HepG2 (cell line): Measurements from ENCODE around the gene RWDD4. TPM values are rescaled to one million over a fixed set of nuclear protein-coding genes. Genes with fewer than 3 reads are reported as not detected.

Source experiments
- ATAC-seq: fragments of 200-7000 bp; cut with Tn5 transposase; 3 replicates; pipeline ENCODE4 v1.9.1; 2020; ENCODE audit warnings: mild to moderate bottlenecking, moderate library complexity
- BruUV-seq: library from RNA; stranded (reverse); fragments of 400-500 nt; replicated peaks from 2 replicates; lab custom pipeline; 2021; lab: Mats Ljungman, UMichigan
- CTCF ChIA-PET: fragments of 300-600 bp; formaldehyde crosslinking; extraction: SDS; loops from one replicate; lab custom pipeline; 2021; ENCODE audit warnings: low total read pairs, inconsistent platforms, low intra/inter-chr PET ratio; lab: Yijun Ruan, JAX
- POLR2A ChIA-PET: fragments of 350-600 bp; sonication (Branson Sonifier 250); formaldehyde crosslinking; loops from one replicate; lab custom pipeline; 2020; ENCODE audit warnings: antibody characterized with exemption, inconsistent platforms; lab: Yijun Ruan, JAX
- DNase-seq: peaks from one replicate; pipeline ENCODE4 v3.0.0-alpha.2; 2015; ENCODE audit warnings: low spot score
- FAIRE-seq: peaks from 3 replicates; lab custom pipeline; 2011; peaks lifted over from hg19 to GRCh38; lab: Jason Lieb, UNC
- H2AFZ ChIP-seq: one replicate; pipeline ENCODE4 v1.6.1; 2011; ENCODE audit warnings: low read length, inconsistent platforms
- H3K27ac ChIP-seq: fragments of 300-600 bp; 3 replicates; pipeline ENCODE4 v1.8.0; 2011; ENCODE audit warnings: mixed run types, mild to moderate bottlenecking, mixed read lengths, low read length, inconsistent platforms; ENCODE audit not compliant: insufficient read depth; ENCODE audit errors: extremely low read length
- H3K27me3 ChIP-seq, 2 experiments: fragments of 200-600 bp in 1 of 2; 2 replicates in 1 of 2; 3 replicates in 1 of 2; pipeline versions ENCODE4 v1.6.0 to v1.8.0; 2011; ENCODE audit warnings: low read length in 2 of 2, mild to moderate bottlenecking in 2 of 2, moderate library complexity in 2 of 2, inconsistent platforms in 1 of 2; ENCODE audit not compliant: insufficient read depth in 2 of 2, control insufficient read depth in 1 of 2
- H3K36me3 ChIP-seq, 2 experiments: fragments of 200-600 bp in 1 of 2; replicated peaks in 1 of 2; 2 replicates in 1 of 2; 3 replicates in 1 of 2; pipeline versions ENCODE4 v1.5.1 to v1.8.0; 2011; ENCODE audit warnings: low read length in 2 of 2, inconsistent platforms in 1 of 2; ENCODE audit not compliant: insufficient read depth in 2 of 2, control insufficient read depth in 1 of 2
- H3K4me1 ChIP-seq: 2 replicates; pipeline ENCODE4 v1.5.1; 2012; ENCODE audit warnings: low read length, inconsistent platforms; ENCODE audit not compliant: insufficient read depth
- H3K4me2 ChIP-seq: 2 replicates; pipeline ENCODE4 v1.6.0; 2011; ENCODE audit warnings: low read depth, low read length, inconsistent platforms
- H3K4me3 ChIP-seq, 3 experiments: fragments of 200-600 bp in 1 of 3; sonication (generic), shearing (Covaris generic) in 1 of 3; replicated peaks in 1 of 3; 2 replicates each; pipeline ENCODE4 v1.5.1; 2011 to 2016; ENCODE audit warnings: low read length in 3 of 3, inconsistent platforms in 2 of 3, low read depth in 2 of 3, mild to moderate bottlenecking in 2 of 3, control low read depth in 1 of 3, mixed read lengths in 1 of 3; ENCODE audit not compliant: insufficient read depth in 1 of 3
- H3K79me2 ChIP-seq: one replicate; pipeline ENCODE4 v1.6.1; 2011; ENCODE audit warnings: low read length, inconsistent platforms; ENCODE audit not compliant: insufficient read depth
- H3K9ac ChIP-seq: 2 replicates; pipeline ENCODE4 v1.6.0; 2011; ENCODE audit warnings: mild to moderate bottlenecking, low read depth, low read length, inconsistent platforms; ENCODE audit not compliant: insufficient read depth
- H3K9me3 ChIP-seq: 2 replicates; pipeline ENCODE4 v1.5.1; 2012; ENCODE audit warnings: mild to moderate bottlenecking, low read length
- H4K20me1 ChIP-seq: 2 replicates; pipeline ENCODE4 v1.6.0; 2011; ENCODE audit warnings: inconsistent platforms, mild to moderate bottlenecking, low read length, moderate library complexity; ENCODE audit not compliant: insufficient read depth
- CTCF ChIP-seq: sonication (generic); formaldehyde crosslinking; IDR thresholded peaks from 2 replicates; pipeline ENCODE4 v1.5.0; 2020; ENCODE audit warnings: mild to moderate bottlenecking, missing genetic modification reagents, moderate library complexity
- GLI4 ChIP-seq: sonication (generic); formaldehyde crosslinking; IDR thresholded peaks from 2 replicates; pipeline ENCODE4 v1.5.1; 2020; ENCODE audit warnings: missing genetic modification reagents, mild to moderate bottlenecking, moderate library complexity, borderline replicate concordance
- RAD21 ChIP-seq: fragments of 450-650 bp; formaldehyde crosslinking; IDR thresholded peaks from 2 replicates; pipeline ENCODE4 v1.5.0; 2020; ENCODE audit warnings: mild to moderate bottlenecking
- SMC3 ChIP-seq: IDR thresholded peaks from 2 replicates; pipeline ENCODE4 v1.6.1; 2011; ENCODE audit warnings: low read length, improper control_type of control experiment
- STAG1 ChIP-seq: sonication (generic); formaldehyde crosslinking; IDR thresholded peaks from 2 replicates; pipeline ENCODE4 v1.4.0; 2020; ENCODE audit warnings: missing genetic modification reagents
- ZNF674 ChIP-seq: sonication (generic); formaldehyde crosslinking; IDR thresholded peaks from 2 replicates; pipeline ENCODE4 v1.5.0; 2020; ENCODE audit warnings: low read depth, mild to moderate bottlenecking, missing genetic modification reagents
- WGBS: methylation state at CpG from one replicate; pipeline ENCODE4 v1.1.6; 2017; ENCODE audit warnings: low lambda C conversion rate; 5-methylcytosine and 5-hydroxymethylcytosine counted together
- in situ Hi-C: cut with HindIII; loops from 2 replicates; pipeline ENCODE4 v1.10.0; 2017; ENCODE audit warnings: low pct_unique_long_range_greater_than_20kb; ENCODE audit not compliant: extremely low pct_ligation_motif_present
- intact Hi-C: fragments of 100-400 bp; cut with micrococcal nuclease; formaldehyde crosslinking; loops from one replicate; pipeline ENCODE4 v1.10.0; 2022; ENCODE audit not compliant: unreplicated experiment
- polyA plus RNA-seq, 8 experiments: library from polyadenylated mRNA; depleted of rRNA in 3 of 8; stranded (reverse) in 7 of 8; unstranded in 1 of 8; fragments of >200 nt; fragmentation: Illumina TruSeq in 4 of 8; extraction: Trizol in 4 of 8; gene quantifications; 2 replicates each; pipeline versions ENCODE4 v1.2.1 to v1.2.3, GENCODE V29; 2011 to 2016; ENCODE audit warnings: low read depth in 4 of 8, missing spikeins in 1 of 8, mixed read lengths in 1 of 8; ENCODE audit not compliant: insufficient read depth in 1 of 8
- total RNA-seq, 5 experiments: library from RNA; depleted of rRNA; stranded (reverse); fragments of >200 nt; fragmentation: Illumina TruSeq; extraction: Trizol; gene quantifications; 2 replicates each; pipeline ENCODE4 v1.2.3, GENCODE V29; 2016; ENCODE audit warnings: low read depth in 1 of 5

RWDD4 gene
- total and polyA plus RNA-seq, 2 of the 13 experiments (the other 11 are each of a cell fraction or from before 2014, with no cell fraction given), result 10.2 to 25.4 TPM

GRCh38 chr4:183600189-183600685 is 58.7 kb downstream of the RWDD4 start:
- ChIA-PET CTCF (interaction anchor here (1.8 kb wide), 1 partner anchor 128 kb away, joined by 9 read pairs; no protein-coding TSS in a partner anchor), POLR2A (no interaction called here)
- Histone ChIP-seq H3K79me2 (no peaks in the 10 kb centered on the region), H3K4me3 (no peak overlapping the region), H3K27me3 (peaks cover 0 to 1% of the 10 kb centered on the region in 2 experiments; a peak in 1 of 5 replicates), H4K20me1 (no peaks in the 10 kb centered on the region), H2AFZ (no peak overlapping the region), H3K27ac (no peak overlapping the region), H3K4me1 (peaks cover 13% of the 10 kb centered on the region), H3K9me3 (no peaks in the 10 kb centered on the region), H3K4me2 (no peak overlapping the region), H3K36me3 (no peaks in the 10 kb centered on the region), H3K9ac (no peak overlapping the region)
- DNase-seq, result peak; percentile 20
- TF ChIP-seq RAD21 (CRISPR knock-in tag), result peak; percentile 29; the same call in 1 of the 2 replicates
- TF ChIP-seq CTCF, result peak; percentile 32; the same call in 1 of the 2 replicates
- TF ChIP-seq GLI4, result no peak
- TF ChIP-seq STAG1, result peak; percentile 44
- no peak for TF ChIP-seq ZNF674 (CRISPR knock-in tag)
- peak; percentile 46; the same call in 1 of the 2 replicates for TF ChIP-seq SMC3
- ATAC-seq, result peak; percentile 63
- in situ Hi-C loops, result loop anchor here (5.0 kb wide), 1 partner anchor 128 kb away; no protein-coding TSS in a partner anchor
- 44% methylated on average over 3 of the region's 3 CpGs for WGBS
- no peak for FAIRE-seq
- intact Hi-C loops, result loop anchor here (1.0 kb wide), 1 partner anchor 128 kb away; no protein-coding TSS in a partner anchor
- BruUV-seq, result no TSS peak
